ENCODE results near the gene CRB1.

DNA sequence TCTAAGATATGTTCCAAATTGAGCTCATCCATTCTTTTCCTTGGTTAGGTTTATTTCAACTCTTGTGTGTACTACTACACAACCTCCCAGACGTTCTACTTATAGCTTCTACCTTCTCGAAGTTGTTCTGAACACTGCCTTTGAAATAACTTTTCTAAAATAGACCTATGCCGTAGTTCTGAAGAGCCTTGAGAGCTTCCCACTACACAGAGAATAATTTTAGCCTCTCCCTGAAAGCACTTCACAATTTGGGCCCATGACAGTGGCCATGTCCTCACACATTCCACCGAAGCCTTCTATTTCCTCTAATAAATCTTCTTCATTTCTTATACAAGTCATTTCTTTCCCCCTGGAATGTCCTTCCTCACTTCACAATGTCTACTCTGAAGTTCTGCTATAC is 62.2 kb downstream of the CRB1 start:
- TF ChIP-seq, protein P1, sequence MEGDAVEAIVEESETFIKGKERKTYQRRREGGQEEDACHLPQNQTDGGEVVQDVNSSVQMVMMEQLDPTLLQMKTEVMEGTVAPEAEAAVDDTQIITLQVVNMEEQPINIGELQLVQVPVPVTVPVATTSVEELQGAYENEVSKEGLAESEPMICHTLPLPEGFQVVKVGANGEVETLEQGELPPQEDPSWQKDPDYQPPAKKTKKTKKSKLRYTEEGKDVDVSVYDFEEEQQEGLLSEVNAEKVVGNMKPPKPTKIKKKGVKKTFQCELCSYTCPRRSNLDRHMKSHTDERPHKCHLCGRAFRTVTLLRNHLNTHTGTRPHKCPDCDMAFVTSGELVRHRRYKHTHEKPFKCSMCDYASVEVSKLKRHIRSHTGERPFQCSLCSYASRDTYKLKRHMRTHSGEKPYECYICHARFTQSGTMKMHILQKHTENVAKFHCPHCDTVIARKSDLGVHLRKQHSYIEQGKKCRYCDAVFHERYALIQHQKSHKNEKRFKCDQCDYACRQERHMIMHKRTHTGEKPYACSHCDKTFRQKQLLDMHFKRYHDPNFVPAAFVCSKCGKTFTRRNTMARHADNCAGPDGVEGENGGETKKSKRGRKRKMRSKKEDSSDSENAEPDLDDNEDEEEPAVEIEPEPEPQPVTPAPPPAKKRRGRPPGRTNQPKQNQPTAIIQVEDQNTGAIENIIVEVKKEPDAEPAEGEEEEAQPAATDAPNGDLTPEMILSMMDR (conservative IDR thresholded peaks at IDR 0.05 in 1 of 2, IDR thresholded peaks at IDR 0.05 in 1 of 2; ENCODE audit: extremely low read depth in 1 of 2, insufficient read depth in 1 of 2, low read depth in 1 of 2, low read length in 2 of 2), result no peak
- no peak for TF ChIP-seq EZH2 (IDR thresholded peaks at IDR 0.05; ENCODE audit: borderline replicate concordance, low read length)
